Measurements from ENCODE around the gene ATG5.

Gene ATG5

DNA sequence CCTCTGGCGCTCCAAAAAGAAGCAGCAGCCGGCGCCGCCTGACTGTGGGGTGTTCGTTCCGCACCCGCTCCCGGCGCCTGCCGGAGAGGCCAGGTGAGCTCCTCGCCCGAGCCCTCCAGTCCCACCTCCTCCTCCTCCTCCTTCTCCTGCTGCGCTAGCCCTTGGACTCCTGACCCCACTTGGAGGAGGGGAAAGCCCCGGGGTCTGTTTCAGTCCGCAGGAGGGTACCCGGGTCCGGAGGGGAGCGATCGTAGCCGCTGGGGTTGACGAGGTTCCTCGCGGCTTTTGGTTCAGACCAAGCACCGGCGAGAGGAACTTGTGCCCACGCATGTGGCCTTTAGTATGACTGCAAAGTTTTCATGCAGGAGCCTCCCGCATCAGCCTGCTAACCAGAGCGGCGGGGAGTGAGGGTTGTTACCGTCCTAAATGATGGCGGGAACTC lies 35.5 kb upstream of the ATG5 start:
- Histone ChIP-seq H3F3A (ENCODE audit: low read depth) (no peaks in the 10 kb centered on the region), H3K36me3 (ENCODE audit: insufficient read depth, low read length) (no peaks in the 10 kb centered on the region), H3K9me3 (ENCODE audit: insufficient read depth, low read depth, low read length) (no peaks in the 10 kb centered on the region), H3K9me2 (replicated peaks; ENCODE audit: low read depth, low read length) (no peaks in the 10 kb centered on the region), H3K4me1 (ENCODE audit: insufficient read depth, low read length, poor library complexity, severe bottlenecking) (no peaks in the 10 kb centered on the region), H2AFZ (ENCODE audit: low read length) (no peak overlapping the region), H3K9ac (ENCODE audit: low read depth, low read length, poor library complexity, severe bottlenecking) (no peak overlapping the region), H3K4me2 (ENCODE audit: low read depth, low read length, poor library complexity, severe bottlenecking) (no peak overlapping the region), H4K20me1 (ENCODE audit: insufficient read depth, low read length, poor library complexity, severe bottlenecking) (no peaks in the 10 kb centered on the region), H3K4me3 (ENCODE audit: low read length, poor library complexity, severe bottlenecking) (no peak overlapping the region), H3K27me3 (ENCODE audit: insufficient read depth, low read length, poor library complexity, severe bottlenecking) (no peaks in the 10 kb centered on the region), H3K79me2 (ENCODE audit: insufficient read depth, low read length) (no peaks in the 10 kb centered on the region)
- no peak for TF ChIP-seq EZH2phosphoT487 (IDR thresholded peaks at IDR 0.05; ENCODE audit: borderline replicate concordance)
- TF ChIP-seq, protein P1, sequence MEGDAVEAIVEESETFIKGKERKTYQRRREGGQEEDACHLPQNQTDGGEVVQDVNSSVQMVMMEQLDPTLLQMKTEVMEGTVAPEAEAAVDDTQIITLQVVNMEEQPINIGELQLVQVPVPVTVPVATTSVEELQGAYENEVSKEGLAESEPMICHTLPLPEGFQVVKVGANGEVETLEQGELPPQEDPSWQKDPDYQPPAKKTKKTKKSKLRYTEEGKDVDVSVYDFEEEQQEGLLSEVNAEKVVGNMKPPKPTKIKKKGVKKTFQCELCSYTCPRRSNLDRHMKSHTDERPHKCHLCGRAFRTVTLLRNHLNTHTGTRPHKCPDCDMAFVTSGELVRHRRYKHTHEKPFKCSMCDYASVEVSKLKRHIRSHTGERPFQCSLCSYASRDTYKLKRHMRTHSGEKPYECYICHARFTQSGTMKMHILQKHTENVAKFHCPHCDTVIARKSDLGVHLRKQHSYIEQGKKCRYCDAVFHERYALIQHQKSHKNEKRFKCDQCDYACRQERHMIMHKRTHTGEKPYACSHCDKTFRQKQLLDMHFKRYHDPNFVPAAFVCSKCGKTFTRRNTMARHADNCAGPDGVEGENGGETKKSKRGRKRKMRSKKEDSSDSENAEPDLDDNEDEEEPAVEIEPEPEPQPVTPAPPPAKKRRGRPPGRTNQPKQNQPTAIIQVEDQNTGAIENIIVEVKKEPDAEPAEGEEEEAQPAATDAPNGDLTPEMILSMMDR (conservative IDR thresholded peaks at IDR 0.05; ENCODE audit: low read length): no peak

DNA sequence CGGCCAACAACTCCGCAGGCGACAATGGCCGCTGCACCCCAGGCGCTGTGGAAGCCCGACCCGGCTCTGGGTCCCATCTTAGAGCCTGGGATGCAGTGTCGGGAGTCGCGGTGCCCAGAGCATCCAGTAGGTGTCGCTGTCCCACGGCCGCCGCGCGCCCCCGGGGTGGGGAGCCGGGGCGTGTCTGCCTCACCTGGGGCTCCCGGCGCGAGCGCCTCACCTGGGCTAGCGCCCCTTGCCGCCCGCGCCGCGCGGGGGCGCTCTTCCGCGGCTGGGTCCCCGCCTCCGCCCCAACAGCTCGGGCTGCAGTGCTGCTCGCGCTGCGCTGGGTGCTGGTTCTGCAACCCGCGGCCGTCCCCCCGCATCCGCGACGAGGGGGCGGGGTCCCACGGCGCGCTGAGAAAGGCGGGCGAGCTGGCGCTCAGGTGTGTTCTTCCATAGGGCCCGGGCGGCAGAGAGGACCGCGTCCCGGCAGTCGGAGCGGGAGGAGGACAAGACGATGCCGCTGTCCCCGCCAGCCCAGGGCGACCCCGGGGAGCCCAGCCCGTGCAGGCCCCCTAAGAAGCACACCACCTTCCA lies 34.9 kb upstream of the ATG5 start, which contains the start of gene CRYBG1:
Gene CRYBG1, plus strand, starts transcription at position 308 of the 579 bp plus-strand sequence. Its CDS starts 192 bp downstream, at position 500.
- no peak within 1 kb of the TSS for H2AFZ ChIP-seq (ENCODE audit: low read length)
- TF ChIP-seq EZH2phosphoT487 (IDR thresholded peaks at IDR 0.05; ENCODE audit: borderline replicate concordance): no peak
- TF ChIP-seq, protein P1 (conservative IDR thresholded peaks at IDR 0.05; ENCODE audit: low read length): no peak
- no peaks in the 10 kb centered on the region for H3F3A ChIP-seq (ENCODE audit: low read depth)
- H3K9ac ChIP-seq (ENCODE audit: low read depth, low read length, poor library complexity, severe bottlenecking): no peak within 1 kb of the TSS
- no peaks in the 10 kb centered on the region for H4K20me1 ChIP-seq (ENCODE audit: insufficient read depth, low read length, poor library complexity, severe bottlenecking)
- H3K4me3 ChIP-seq (ENCODE audit: low read length, poor library complexity, severe bottlenecking): no peak within 1 kb of the TSS
- H3K36me3 ChIP-seq (ENCODE audit: insufficient read depth, low read length): no peaks in the 10 kb centered on the region
- H3K4me2 ChIP-seq (ENCODE audit: low read depth, low read length, poor library complexity, severe bottlenecking): no peak within 1 kb of the TSS
- no peaks in the 10 kb centered on the region for H3K9me3 ChIP-seq (ENCODE audit: insufficient read depth, low read depth, low read length)
- no peaks in the 10 kb centered on the region for H3K9me2 ChIP-seq (replicated peaks; ENCODE audit: low read depth, low read length)
- no peaks in the 10 kb centered on the region for H3K27me3 ChIP-seq (ENCODE audit: insufficient read depth, low read length, poor library complexity, severe bottlenecking)
- no peaks in the 10 kb centered on the region for H3K79me2 ChIP-seq (ENCODE audit: insufficient read depth, low read length)
- H3K4me1 ChIP-seq (ENCODE audit: insufficient read depth, low read length, poor library complexity, severe bottlenecking): no peaks in the 10 kb centered on the region

DNA sequence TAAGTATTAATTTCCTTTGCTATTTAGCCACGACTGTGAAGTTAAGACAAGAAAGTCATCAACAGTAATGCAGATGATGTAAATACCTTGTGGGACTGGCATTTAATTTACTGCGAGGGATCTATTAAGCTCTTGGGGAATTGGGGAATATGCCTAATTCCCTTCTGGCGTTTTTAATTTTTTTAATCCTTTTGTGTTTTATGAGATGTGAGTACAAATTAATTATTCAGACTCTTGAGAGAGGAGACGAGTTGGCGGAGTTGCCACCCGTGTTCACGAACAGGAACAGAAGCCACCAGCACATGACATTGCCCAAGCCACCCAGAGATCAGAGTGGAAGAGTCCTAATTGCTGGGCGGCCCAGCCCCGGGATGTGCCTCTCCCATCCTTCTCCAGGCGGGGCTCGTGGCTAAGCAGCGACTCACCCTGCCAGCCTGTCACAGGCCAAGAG lies 34.4 kb upstream of the ATG5 start:
- no peaks in the 10 kb centered on the region for H3K4me1 ChIP-seq (ENCODE audit: insufficient read depth, low read length, poor library complexity, severe bottlenecking)
- H3K9me3 ChIP-seq (ENCODE audit: insufficient read depth, low read depth, low read length): no peaks in the 10 kb centered on the region
- no peak for TF ChIP-seq EZH2phosphoT487 (IDR thresholded peaks at IDR 0.05; ENCODE audit: borderline replicate concordance)
- TF ChIP-seq, protein P1 (conservative IDR thresholded peaks at IDR 0.05; ENCODE audit: low read length): no peak
- no peak overlapping the region for H3K4me2 ChIP-seq (ENCODE audit: low read depth, low read length, poor library complexity, severe bottlenecking)
- no peaks in the 10 kb centered on the region for H3K9me2 ChIP-seq (replicated peaks; ENCODE audit: low read depth, low read length)
- no peak overlapping the region for H3K9ac ChIP-seq (ENCODE audit: low read depth, low read length, poor library complexity, severe bottlenecking)
- H3K4me3 ChIP-seq (ENCODE audit: low read length, poor library complexity, severe bottlenecking): no peak overlapping the region
- no peaks in the 10 kb centered on the region for H3K27me3 ChIP-seq (ENCODE audit: insufficient read depth, low read length, poor library complexity, severe bottlenecking)
- no peaks in the 10 kb centered on the region for H3K79me2 ChIP-seq (ENCODE audit: insufficient read depth, low read length)
- H2AFZ ChIP-seq (ENCODE audit: low read length): no peak overlapping the region
- no peaks in the 10 kb centered on the region for H3F3A ChIP-seq (ENCODE audit: low read depth)
- no peaks in the 10 kb centered on the region for H3K36me3 ChIP-seq (ENCODE audit: insufficient read depth, low read length)
- H4K20me1 ChIP-seq (ENCODE audit: insufficient read depth, low read length, poor library complexity, severe bottlenecking): no peaks in the 10 kb centered on the region

All from Loucy (cell line).